Trophoblast cell (in vitro differentiated cells and primary cell): ENCODE data around the gene IL31.

Experiments
- DNase-seq, 2 donors: peaks; one replicate each; pipeline ENCODE4 v3.0.0-alpha.2; 2016
- H2AFZ ChIP-seq: 2 replicates; pipeline ENCODE4 v1.6.1; 2013; ENCODE audit warnings: low read length, moderate library complexity, mild to moderate bottlenecking; ENCODE audit not compliant: insufficient read depth, poor library complexity
- H2AK5ac ChIP-seq: 2 replicates; pipeline ENCODE4 v1.6.1; 2013; ENCODE audit warnings: mild to moderate bottlenecking, low read length
- H2BK120ac ChIP-seq: 2 replicates; pipeline ENCODE4 v1.6.1; 2013; ENCODE audit warnings: low read length, mild to moderate bottlenecking, moderate library complexity; ENCODE audit not compliant: insufficient read depth, poor library complexity
- H2BK12ac ChIP-seq: 2 replicates; pipeline ENCODE4 v1.6.1; 2013; ENCODE audit warnings: mild to moderate bottlenecking, low read length, moderate library complexity
- H2BK5ac ChIP-seq: 2 replicates; pipeline ENCODE4 v1.6.1; 2013; ENCODE audit warnings: low read length, low read depth, moderate library complexity, mild to moderate bottlenecking; ENCODE audit not compliant: poor library complexity
- H3K14ac ChIP-seq: 2 replicates; pipeline ENCODE4 v1.6.1; 2013; ENCODE audit warnings: mild to moderate bottlenecking, low read length
- H3K18ac ChIP-seq: 2 replicates; pipeline ENCODE4 v1.6.1; 2013; ENCODE audit warnings: mild to moderate bottlenecking, low read length
- H3K23ac ChIP-seq: 2 replicates; pipeline ENCODE4 v1.6.1; 2013; ENCODE audit warnings: low read length
- H3K27ac ChIP-seq: 2 replicates; pipeline ENCODE4 v1.5.1; 2013; ENCODE audit warnings: low read depth, mild to moderate bottlenecking, inconsistent platforms, low read length, moderate library complexity
- H3K27me3 ChIP-seq: 2 replicates; pipeline ENCODE4 v1.6.1; 2013; ENCODE audit warnings: inconsistent platforms, mild to moderate bottlenecking, low read length, moderate library complexity; ENCODE audit not compliant: insufficient read depth
- H3K36me3 ChIP-seq, 2 experiments: 1 replicate in 1 of 2; 2 replicates in 1 of 2; pipeline ENCODE4 v1.6.1; 2013; ENCODE audit warnings: low read length in 2 of 2, mild to moderate bottlenecking in 2 of 2, moderate library complexity in 1 of 2; ENCODE audit not compliant: insufficient read depth in 2 of 2, control insufficient read depth in 1 of 2
- H3K4ac ChIP-seq: 2 replicates; pipeline ENCODE4 v1.6.1; 2013; ENCODE audit warnings: low read depth, mild to moderate bottlenecking, low read length, moderate library complexity
- H3K4me1 ChIP-seq, 2 experiments: 1 replicate in 1 of 2; 2 replicates in 1 of 2; pipeline ENCODE4 v1.6.1; 2013; ENCODE audit warnings: low read length in 2 of 2, mild to moderate bottlenecking in 2 of 2, moderate library complexity in 1 of 2; ENCODE audit not compliant: insufficient read depth in 2 of 2, control insufficient read depth in 1 of 2
- H3K4me2 ChIP-seq: 2 replicates; pipeline ENCODE4 v1.6.1; 2013; ENCODE audit warnings: inconsistent platforms, mild to moderate bottlenecking, low read length, moderate library complexity
- H3K4me3 ChIP-seq: 2 replicates; pipeline ENCODE4 v1.5.1; 2013; ENCODE audit warnings: mild to moderate bottlenecking, low read depth, low read length, inconsistent platforms
- H3K79me1 ChIP-seq: one replicate; pipeline ENCODE4 v1.6.1; 2013; ENCODE audit warnings: low read length
- H3K79me2 ChIP-seq: 2 replicates; pipeline ENCODE4 v1.6.1; 2013; ENCODE audit warnings: low read length, mild to moderate bottlenecking; ENCODE audit not compliant: control insufficient read depth, insufficient read depth, poor library complexity
- H3K9ac ChIP-seq: 2 replicates; pipeline ENCODE4 v1.6.1; 2013; ENCODE audit warnings: mild to moderate bottlenecking, low read length
- H3K9me3 ChIP-seq: 2 replicates; pipeline ENCODE4 v1.6.1; 2013; ENCODE audit warnings: low read depth, mild to moderate bottlenecking, control low read depth, inconsistent platforms, low read length; ENCODE audit not compliant: insufficient read depth
- H4K12ac ChIP-seq: 2 replicates; pipeline ENCODE4 v1.6.1; 2013; ENCODE audit warnings: low read depth, mild to moderate bottlenecking, low read length, moderate library complexity
- H4K8ac ChIP-seq: 2 replicates; pipeline ENCODE4 v1.6.1; 2013; ENCODE audit warnings: low read depth, mild to moderate bottlenecking, low read length, moderate library complexity
- H4K91ac ChIP-seq: one replicate; pipeline ENCODE4 v1.6.1; 2013; ENCODE audit warnings: low read depth, mild to moderate bottlenecking, low read length, moderate library complexity
- WGBS: extraction: QIAGEN DNeasy Blood & Tissue Kit; methylation state at CpG from one replicate; pipeline ENCODE4 v1.1.7; 2013; ENCODE audit warnings: missing lambda C conversion rate; ENCODE audit not compliant: insufficient read length, insufficient coverage; ENCODE audit errors: extremely low coverage; 5-methylcytosine and 5-hydroxymethylcytosine counted together

The IL31 gene

DNA sequence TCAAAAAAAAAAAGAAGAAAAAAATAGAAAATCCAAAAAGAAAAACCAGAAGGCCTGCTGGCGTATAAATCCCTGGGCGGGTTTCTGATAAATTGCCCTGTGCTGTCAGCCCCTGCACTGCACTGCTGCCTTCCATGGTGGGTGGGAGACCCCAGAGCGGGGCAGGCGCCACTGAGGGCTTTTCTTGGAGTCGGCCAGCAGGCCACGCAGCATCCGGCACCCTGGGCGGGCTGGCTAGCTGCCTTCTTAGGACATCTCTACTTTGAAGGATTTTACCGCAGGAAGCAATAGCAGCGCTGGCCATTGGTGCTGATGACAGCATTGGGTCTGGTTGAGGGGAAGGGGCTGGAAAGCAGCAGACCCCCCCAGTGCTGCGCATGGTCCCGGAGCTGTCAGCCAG, 29.1 kb downstream of the IL31 start:
- H2AK5ac ChIP-seq, result no peak overlapping the region
- no peak overlapping the region for H3K4me2 ChIP-seq
- no peak overlapping the region for H4K91ac ChIP-seq
- H3K36me3 ChIP-seq, result peaks cover 22 to 27% of the 10 kb centered on the region in 2 experiments
- H2AFZ ChIP-seq, result no peak overlapping the region
- no peak for DNase-seq
- H3K9me3 ChIP-seq, result peaks cover 18% of the 10 kb centered on the region
- no peak overlapping the region for H2BK5ac ChIP-seq
- no peaks in the 10 kb centered on the region for H3K27me3 ChIP-seq
- no peak overlapping the region for H3K9ac ChIP-seq
- no peak overlapping the region for H3K27ac ChIP-seq
- no peak overlapping the region for H3K23ac ChIP-seq
- H3K14ac ChIP-seq, result no peak overlapping the region
- no peak overlapping the region for H2BK120ac ChIP-seq
- no peak overlapping the region for H2BK12ac ChIP-seq
- no peaks in the 10 kb centered on the region for H3K79me1 ChIP-seq
- H3K4me1 ChIP-seq, result no peaks in the 10 kb centered on the region
- no peak overlapping the region for H4K8ac ChIP-seq
- no peak overlapping the region for H4K12ac ChIP-seq
- no peak overlapping the region for H3K4me3 ChIP-seq
- H3K79me2 ChIP-seq, result no peaks in the 10 kb centered on the region
- WGBS, result no CpG with 5 or more reads among the region's 12 CpGs
- H3K4ac ChIP-seq, result no peak overlapping the region
- H3K18ac ChIP-seq, result no peak overlapping the region

DNA sequence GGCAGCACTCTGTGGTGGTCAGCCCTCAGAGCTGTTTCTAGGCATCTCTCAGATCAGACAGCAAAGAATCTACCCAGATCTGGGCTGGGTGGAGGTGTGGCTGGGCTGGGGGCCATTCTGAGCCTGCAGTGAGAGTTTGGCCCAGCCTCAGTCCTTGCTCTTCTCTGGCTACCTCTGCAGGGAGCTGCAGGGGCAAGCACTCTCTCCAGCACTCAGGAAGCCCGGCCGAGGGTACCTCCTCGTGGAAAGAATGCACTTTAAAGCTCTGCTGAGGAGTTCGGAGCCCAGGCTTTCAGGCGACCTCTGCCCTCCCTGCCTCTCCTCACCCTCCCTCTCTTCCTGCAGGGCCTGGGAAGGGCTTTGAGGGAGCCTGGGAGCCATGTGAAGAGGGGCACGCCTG, 31.2 kb downstream of the IL31 start:
- no peak overlapping the region for H2BK120ac ChIP-seq
- H3K79me2 ChIP-seq, result no peaks in the 10 kb centered on the region
- no CpG with 5 or more reads among the region's 6 CpGs for WGBS
- H4K8ac ChIP-seq, result no peak overlapping the region
- no peak overlapping the region for H2BK12ac ChIP-seq
- no peak overlapping the region for H3K18ac ChIP-seq
- H3K4me1 ChIP-seq, result no peaks in the 10 kb centered on the region
- peaks cover 18% of the 10 kb centered on the region for H3K9me3 ChIP-seq
- no peak overlapping the region for H3K4ac ChIP-seq
- peaks cover 32% of the 10 kb centered on the region in 2 experiments for H3K36me3 ChIP-seq
- no peak overlapping the region for H3K4me2 ChIP-seq
- no peak overlapping the region for H4K12ac ChIP-seq
- no peak overlapping the region for H4K91ac ChIP-seq
- no peak overlapping the region for H3K4me3 ChIP-seq
- H2BK5ac ChIP-seq, result no peak overlapping the region
- no peak overlapping the region for H2AK5ac ChIP-seq
- H2AFZ ChIP-seq, result no peak overlapping the region
- H3K14ac ChIP-seq, result no peak overlapping the region
- no peaks in the 10 kb centered on the region for H3K79me1 ChIP-seq
- no peak for DNase-seq
- no peak overlapping the region for H3K27ac ChIP-seq
- H3K23ac ChIP-seq, result no peak overlapping the region
- H3K9ac ChIP-seq, result no peak overlapping the region
- H3K27me3 ChIP-seq, result no peaks in the 10 kb centered on the region

DNA sequence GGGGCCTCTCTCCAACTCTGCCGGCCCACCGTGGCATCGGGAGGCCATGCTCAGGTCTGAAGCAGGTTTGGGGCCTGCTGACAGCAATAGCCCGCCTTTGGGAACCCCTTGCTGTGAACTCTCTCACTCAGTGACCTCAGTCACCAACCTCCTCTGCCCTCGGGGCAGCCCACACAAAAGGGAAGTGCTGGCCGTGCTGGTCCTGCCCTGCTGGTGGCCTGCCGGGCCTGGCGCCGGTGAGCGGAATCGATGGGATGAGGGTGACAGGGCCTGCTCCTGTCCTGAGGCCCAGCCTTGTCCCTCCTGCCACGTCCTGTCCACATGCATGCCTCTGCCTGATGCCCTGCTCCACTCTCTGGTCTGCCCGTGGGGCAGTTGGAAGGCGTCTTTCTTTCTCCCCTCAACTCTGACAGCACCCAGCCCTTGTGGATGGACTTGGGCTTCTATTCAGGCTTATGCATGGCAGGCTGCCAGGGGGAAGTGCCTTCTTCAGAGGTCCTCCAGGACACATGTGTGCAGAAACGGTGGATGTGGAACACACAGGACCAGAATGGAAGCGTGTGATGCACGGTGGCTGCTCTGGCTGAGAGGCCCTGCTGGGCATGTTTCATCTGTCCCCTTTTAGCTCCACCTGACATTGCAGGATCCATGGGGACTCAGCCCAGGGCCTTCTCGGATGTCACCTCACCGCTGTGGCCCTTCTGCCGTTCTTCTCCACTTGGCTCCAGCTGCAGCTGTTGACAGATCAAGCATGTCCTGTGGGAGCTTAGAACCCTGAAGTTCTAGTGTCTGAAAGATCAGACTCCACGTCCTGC, 31.9 kb downstream of the IL31 start:
- Histone ChIP-seq H3K4me1 (no peaks in the 10 kb centered on the region), H3K36me3 (peaks cover 32% of the 10 kb centered on the region in 2 experiments), H4K8ac (no peak overlapping the region), H2AK5ac (no peak overlapping the region), H3K18ac (no peak overlapping the region), H4K91ac (no peak overlapping the region), H2BK120ac (no peak overlapping the region), H2BK5ac (no peak overlapping the region), H3K14ac (no peak overlapping the region), H2BK12ac (no peak overlapping the region), H3K23ac (no peak overlapping the region), H3K9me3 (peaks cover 18% of the 10 kb centered on the region), H3K27ac (no peak overlapping the region), H3K4ac (no peak overlapping the region), H3K27me3 (no peaks in the 10 kb centered on the region), H3K4me3 (no peak overlapping the region), H4K12ac (no peak overlapping the region), H3K79me1 (no peaks in the 10 kb centered on the region), H3K79me2 (no peaks in the 10 kb centered on the region), H3K9ac (no peak overlapping the region), H3K4me2 (no peak overlapping the region), H2AFZ (no peak overlapping the region)
- DNase-seq, result peak; percentile 88 to 92
- WGBS, result no CpG with 5 or more reads among the region's 21 CpGs

DNA sequence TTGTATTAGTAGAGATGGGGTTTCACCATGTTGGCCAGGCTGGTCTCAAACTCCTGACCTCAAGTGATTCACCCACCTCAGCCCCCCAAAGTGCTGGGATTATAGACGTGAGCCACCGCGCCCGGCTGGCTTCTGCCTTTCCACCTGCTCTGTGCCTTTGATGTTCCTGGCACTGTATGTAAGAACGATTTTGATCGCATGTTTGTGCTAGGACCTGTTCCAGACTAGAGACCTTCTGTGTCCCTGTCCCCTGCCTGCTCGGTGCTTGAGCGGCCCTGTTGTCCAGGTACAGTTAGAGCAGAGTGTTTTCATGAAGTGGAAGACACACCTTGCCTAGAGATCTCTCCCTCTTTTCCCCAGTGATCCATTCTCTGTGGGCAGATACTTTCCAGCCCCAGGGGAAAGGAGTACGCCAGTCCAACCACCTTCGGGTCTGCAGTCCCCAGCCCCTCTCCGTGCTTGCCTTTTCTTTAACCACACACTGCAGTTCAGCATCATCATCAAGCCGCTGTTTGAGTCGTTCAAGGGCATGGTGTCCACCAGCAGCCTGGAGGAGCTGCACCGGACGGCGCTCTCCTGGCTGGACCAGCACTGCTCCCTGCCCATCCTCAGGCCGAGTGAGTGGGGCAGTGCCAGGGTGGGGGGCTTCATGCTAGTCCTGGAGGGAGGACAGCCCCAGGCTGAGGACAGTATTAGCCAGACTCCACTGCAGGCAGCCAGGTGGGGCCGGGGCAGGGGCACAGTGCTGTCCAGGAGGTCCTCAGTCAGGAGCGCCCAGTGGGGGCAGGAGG, 33.4 kb downstream of the IL31 start:
- H4K12ac ChIP-seq, result no peak overlapping the region
- no peak overlapping the region for H2BK5ac ChIP-seq
- H2BK12ac ChIP-seq, result no peak overlapping the region
- no peak overlapping the region for H3K4me3 ChIP-seq
- H3K36me3 ChIP-seq, result peaks cover 34 to 35% of the 10 kb centered on the region in 2 experiments
- peaks cover 18% of the 10 kb centered on the region for H3K9me3 ChIP-seq
- H3K27me3 ChIP-seq, result no peaks in the 10 kb centered on the region
- no peak overlapping the region for H4K91ac ChIP-seq
- DNase-seq, result no peak
- no peak overlapping the region for H3K18ac ChIP-seq
- H3K27ac ChIP-seq, result no peak overlapping the region
- no peaks in the 10 kb centered on the region for H3K79me2 ChIP-seq
- whole genome bisulfite sequencing, result no CpG with 5 or more reads among the region's 19 CpGs
- no peak overlapping the region for H2AK5ac ChIP-seq
- H3K4me2 ChIP-seq, result no peak overlapping the region
- no peak overlapping the region for H4K8ac ChIP-seq
- no peak overlapping the region for H3K4ac ChIP-seq
- no peaks in the 10 kb centered on the region for H3K79me1 ChIP-seq
- no peak overlapping the region for H2BK120ac ChIP-seq
- H3K14ac ChIP-seq, result no peak overlapping the region
- no peak overlapping the region for H2AFZ ChIP-seq
- no peak overlapping the region for H3K9ac ChIP-seq
- no peak overlapping the region for H3K23ac ChIP-seq
- H3K4me1 ChIP-seq, result no peaks in the 10 kb centered on the region
